OCI-LY7 (cell line): Measurements from ENCODE around the gene PRR14.

Experiments
- CTCF ChIP-seq: fragments of 200-600 bp; sonication (generic); conservative IDR thresholded peaks from 2 replicates; pipeline ENCODE4 v1.5.1; 2014; ENCODE audit warnings: mild to moderate bottlenecking, antibody characterized with exemption, low read length, moderate library complexity, mixed read lengths
- EZH2phosphoT487 ChIP-seq: fragments of 200-600 bp; sonication (generic); IDR thresholded peaks from 2 replicates; pipeline ENCODE4 v1.6.1; 2018; ENCODE audit warnings: low read depth, borderline replicate concordance, mild to moderate bottlenecking, mixed run types, antibody characterized with exemption, low read length, moderate library complexity, mixed read lengths

GRCh38 chr16:30633526-30633925, 17.2 kb upstream of the PRR14 start:
- TF ChIP-seq CTCF (no peak), EZH2phosphoT487 (no peak)
